Neural progenitor cell (in vitro differentiated cells): ENCODE data around the gene SBF2. TPM values are rescaled to one million over a fixed set of nuclear protein-coding genes. Genes with fewer than 3 reads are reported as not detected.

ENCODE experiments used
- DNase-seq: peaks from one replicate; pipeline ENCODE4 v3.0.0-alpha.2; 2016; ENCODE audit warnings: low spot score
- H2AFZ ChIP-seq: fragments of 200-600 bp; sonication (generic); replicated peaks from 2 replicates; pipeline ENCODE4 v1.6.1; 2016; ENCODE audit warnings: antibody characterized with exemption
- H3F3A ChIP-seq: fragments of 200-600 bp; sonication (generic); 2 replicates; pipeline ENCODE4 v1.6.1; 2016; ENCODE audit warnings: antibody characterized with exemption, low read depth
- H3K27ac ChIP-seq: fragments of 200-600 bp; sonication (generic); 2 replicates; pipeline ENCODE4 v1.5.1; 2016; ENCODE audit warnings: mild to moderate bottlenecking
- H3K27me3 ChIP-seq: fragments of 200-600 bp; sonication (generic); 2 replicates; pipeline ENCODE4 v1.6.1; 2016; ENCODE audit warnings: mild to moderate bottlenecking, moderate library complexity
- H3K36me3 ChIP-seq: fragments of 200-600 bp; sonication (generic); 2 replicates; pipeline ENCODE4 v1.5.1; 2016
- H3K4me1 ChIP-seq: fragments of 200-600 bp; sonication (generic); 2 replicates; pipeline ENCODE4 v1.6.1; 2016; ENCODE audit warnings: mixed run types
- H3K4me2 ChIP-seq: fragments of 200-600 bp; sonication (generic); 2 replicates; pipeline ENCODE4 v1.6.1; 2016
- H3K4me3 ChIP-seq: fragments of 200-600 bp; sonication (generic); 2 replicates; pipeline ENCODE4 v1.5.1; 2016
- H3K79me2 ChIP-seq: fragments of 200-600 bp; sonication (generic); 2 replicates; pipeline ENCODE4 v1.6.1; 2016; ENCODE audit warnings: low read depth
- H3K9ac ChIP-seq: fragments of 200-600 bp; sonication (generic); 2 replicates; pipeline ENCODE4 v1.6.1; 2016
- H3K9me3 ChIP-seq: fragments of 200-600 bp; sonication (generic); 2 replicates; pipeline ENCODE4 v1.5.1; 2016; ENCODE audit warnings: low read depth
- H4K20me1 ChIP-seq: fragments of 200-600 bp; sonication (generic); 2 replicates; pipeline ENCODE4 v1.6.1; 2016; ENCODE audit warnings: low read depth
- H3K27ac Mint-ChIP-seq: 3 replicates; pipeline ENCODE4 v1.8.0; 2021; ENCODE audit warnings: mixed read lengths
- H3K27me3 Mint-ChIP-seq: 2 replicates; pipeline ENCODE4 v1.8.0; 2022; ENCODE audit warnings: low read depth, mild to moderate bottlenecking, inconsistent platforms, moderate library complexity, mixed read lengths; ENCODE audit not compliant: insufficient read depth
- H3K36me3 Mint-ChIP-seq: 3 replicates; pipeline ENCODE4 v1.8.0; 2021; ENCODE audit warnings: mixed read lengths
- H3K4me1 Mint-ChIP-seq: 3 replicates; pipeline ENCODE4 v1.8.0; 2021; ENCODE audit warnings: mixed read lengths
- H3K4me3 Mint-ChIP-seq: 3 replicates; pipeline ENCODE4 v1.8.0; 2021; ENCODE audit warnings: mild to moderate bottlenecking, moderate library complexity, mixed read lengths
- H3K9me3 Mint-ChIP-seq: 3 replicates; pipeline ENCODE4 v1.8.0; 2020; ENCODE audit warnings: mixed read lengths
- CTCF ChIP-seq: fragments of 200-600 bp; sonication (generic); IDR thresholded peaks from 2 replicates; pipeline ENCODE4 v1.5.1; 2017; ENCODE audit warnings: antibody characterized with exemption, mild to moderate bottlenecking
- EZH2 ChIP-seq: fragments of 200-600 bp; sonication (generic); IDR thresholded peaks from 2 replicates; pipeline ENCODE4 v1.6.1; 2017; ENCODE audit warnings: antibody characterized with exemption, mild to moderate bottlenecking, moderate library complexity
- EZH2phosphoT487 ChIP-seq: fragments of 200-600 bp; sonication (generic); IDR thresholded peaks from 2 replicates; pipeline ENCODE4 v1.6.1; 2017; ENCODE audit warnings: antibody characterized with exemption
- total RNA-seq: library from RNA; depleted of rRNA; stranded (reverse); fragments of >200 nt; gene quantifications from 2 replicates; pipeline ENCODE4 v1.2.3, GENCODE V29; 2015; ENCODE audit warnings: low replicate concordance

SBF2 gene
- total RNA-seq, 1 donor from 2014 or later = 48.2 TPM

GRCh38 chr11:9769621-9770020 is 524.4 kb downstream of the SBF2 start:
- no peaks in the 10 kb centered on the region for H3K79me2 ChIP-seq
- peaks cover 23% of the 10 kb centered on the region for H3K4me1 Mint-ChIP-seq
- H3K4me2 ChIP-seq = no peak overlapping the region
- no peak for TF ChIP-seq EZH2phosphoT487
- no peak overlapping the region for H3K27ac ChIP-seq
- H4K20me1 ChIP-seq = no peaks in the 10 kb centered on the region
- H3K36me3 ChIP-seq = no peaks in the 10 kb centered on the region
- peaks cover 3% of the 10 kb centered on the region for H3K27me3 Mint-ChIP-seq
- no peaks in the 10 kb centered on the region for H3K9me3 Mint-ChIP-seq
- H2AFZ ChIP-seq = no peak overlapping the region
- no peak overlapping the region for H3K27ac Mint-ChIP-seq
- no peaks in the 10 kb centered on the region for H3K9me3 ChIP-seq
- H3K36me3 Mint-ChIP-seq = no peaks in the 10 kb centered on the region
- H3K27me3 ChIP-seq = no peaks in the 10 kb centered on the region
- no peak overlapping the region for H3K4me3 Mint-ChIP-seq
- no peak overlapping the region for H3K4me3 ChIP-seq
- no peak overlapping the region for H3K9ac ChIP-seq
- DNase-seq = no peak
- peaks cover 4% of the 10 kb centered on the region for H3K4me1 ChIP-seq
- H3F3A ChIP-seq = peaks cover 3% of the 10 kb centered on the region

- H3K4me3 ChIP-seq = no peak overlapping the region
- no peak overlapping the region for H3K27ac ChIP-seq
- no peaks in the 10 kb centered on the region for H3K9me3 ChIP-seq
- no peaks in the 10 kb centered on the region for H3K79me2 ChIP-seq
- TF ChIP-seq EZH2phosphoT487 (no peak), CTCF (no peak)
- no peak overlapping the region for H2AFZ ChIP-seq
- H3K4me2 ChIP-seq = peak overlapping the region; percentile 27
- H3K36me3 Mint-ChIP-seq = no peaks in the 10 kb centered on the region
- H3K4me1 ChIP-seq = peaks cover 4% of the 10 kb centered on the region
- no peaks in the 10 kb centered on the region for H3K36me3 ChIP-seq
- H3K27me3 Mint-ChIP-seq = peaks cover 9% of the 10 kb centered on the region
- H3K9ac ChIP-seq = no peak overlapping the region
- no peaks in the 10 kb centered on the region for H3K27me3 ChIP-seq
- no peaks in the 10 kb centered on the region for H4K20me1 ChIP-seq
- H3K9me3 Mint-ChIP-seq = no peaks in the 10 kb centered on the region
- H3K4me3 Mint-ChIP-seq = no peak overlapping the region
- H3K4me1 Mint-ChIP-seq = peaks cover 26% of the 10 kb centered on the region
- no peaks in the 10 kb centered on the region for H3F3A ChIP-seq
- peak; percentile 25 for DNase-seq
- H3K27ac Mint-ChIP-seq = peak overlapping the region; percentile 93
Observed at GRCh38 chr11:9765320-9766101, 528.5 kb downstream of the SBF2 start.

- no peak for DNase-seq
- H3K27ac ChIP-seq = no peak overlapping the region
- H3K27ac Mint-ChIP-seq = no peak overlapping the region
- no peaks in the 10 kb centered on the region for H3K36me3 Mint-ChIP-seq
- H3K4me1 Mint-ChIP-seq = peaks cover 34% of the 10 kb centered on the region
- H3K36me3 ChIP-seq = no peaks in the 10 kb centered on the region
- H4K20me1 ChIP-seq = no peaks in the 10 kb centered on the region
- no peaks in the 10 kb centered on the region for H3K9me3 Mint-ChIP-seq
- TF ChIP-seq CTCF (no peak), EZH2 (no peak), EZH2phosphoT487 (no peak)
- no peak overlapping the region for H3K4me3 Mint-ChIP-seq
- no peak overlapping the region for H3K4me2 ChIP-seq
- H3K79me2 ChIP-seq = no peaks in the 10 kb centered on the region
- no peak overlapping the region for H3K4me3 ChIP-seq
- H3K27me3 ChIP-seq = peaks cover 4% of the 10 kb centered on the region
- H3K4me1 ChIP-seq = peaks cover 4% of the 10 kb centered on the region
- H3K9me3 ChIP-seq = no peaks in the 10 kb centered on the region
- no peak overlapping the region for H3K9ac ChIP-seq
- H2AFZ ChIP-seq = no peak overlapping the region
- peaks cover 9% of the 10 kb centered on the region for H3K27me3 Mint-ChIP-seq
- H3F3A ChIP-seq = peaks cover 6% of the 10 kb centered on the region
Observed at GRCh38 chr11:9763301-9763700, 530.7 kb downstream of the SBF2 start.

- Histone ChIP-seq H3K27ac (no peak overlapping the region), H3K79me2 (no peaks in the 10 kb centered on the region), H3K36me3 (no peaks in the 10 kb centered on the region), H4K20me1 (no peaks in the 10 kb centered on the region), H2AFZ (no peak overlapping the region), H3K4me3 (no peak overlapping the region), H3K4me1 (peaks cover 7% of the 10 kb centered on the region), H3K9me3 (no peaks in the 10 kb centered on the region), H3F3A (peaks cover 6% of the 10 kb centered on the region), H3K9ac (no peak overlapping the region), H3K27me3 (peaks cover 4% of the 10 kb centered on the region), H3K4me2 (no peak overlapping the region)
- no peak for TF ChIP-seq CTCF
- no peak for TF ChIP-seq EZH2phosphoT487
- no peak for TF ChIP-seq EZH2
- Mint-ChIP-seq H3K27me3 (peaks cover 9% of the 10 kb centered on the region), H3K9me3 (no peaks in the 10 kb centered on the region), H3K27ac (no peak overlapping the region), H3K4me3 (no peak overlapping the region), H3K4me1 (peaks cover 38% of the 10 kb centered on the region), H3K36me3 (no peaks in the 10 kb centered on the region)
- DNase-seq = no peak
Observed at GRCh38 chr11:9762531-9762930, 531.5 kb downstream of the SBF2 start.
